Thoracic aorta (tissue), 2 donors: ENCODE measurements around the gene PVALB. TPM values are rescaled to one million over a fixed set of nuclear protein-coding genes. Genes with fewer than 3 reads are reported as not detected.

Experiments used
- ATAC-seq: fragments of 150-250 bp; one replicate; pipeline ENCODE4 v1.8.0; 2017; ENCODE audit warnings: low read depth; ENCODE audit not compliant: insufficient number of reproducible peaks, low FRiP score
- DNase-seq: peaks from one replicate; pipeline ENCODE4 v3.0.0-alpha.2; 2020; ENCODE audit warnings: low spot score
- H3K27ac ChIP-seq, 2 donors: fragments of 200-600 bp; sonication (generic); 1 replicate in 1 of 2; 2 replicates in 1 of 2; pipeline ENCODE4 v1.5.1; 2016; ENCODE audit warnings: mild to moderate bottlenecking in 2 of 2, moderate library complexity in 2 of 2
- H3K27me3 ChIP-seq: fragments of 200-600 bp; sonication (generic); replicated peaks from 2 replicates; pipeline ENCODE4 v1.6.0; 2016; ENCODE audit warnings: mild to moderate bottlenecking; ENCODE audit not compliant: insufficient read depth
- H3K36me3 ChIP-seq: fragments of 200-600 bp; sonication (generic); one replicate; pipeline ENCODE4 v1.5.1; 2016
- H3K4me1 ChIP-seq, 2 donors: fragments of 200-600 bp; sonication (generic); 1 replicate in 1 of 2; 2 replicates in 1 of 2; pipeline versions ENCODE4 v1.5.1 to v1.6.0; 2016; ENCODE audit warnings: low read depth in 2 of 2, mild to moderate bottlenecking in 1 of 2; ENCODE audit not compliant: control insufficient read depth in 1 of 2
- H3K4me3 ChIP-seq: fragments of 200-600 bp; sonication (generic); 2 replicates; pipeline ENCODE4 v1.5.1; 2016; ENCODE audit warnings: mild to moderate bottlenecking
- H3K9me3 ChIP-seq: fragments of 200-600 bp; sonication (generic); 2 replicates; pipeline ENCODE4 v1.5.1; 2016
- total RNA-seq, 2 donors: library from RNA; depleted of rRNA; stranded (reverse); fragments of >200 nt; gene quantifications; one replicate each; pipeline versions ENCODE4 v1.1.0 to v1.2.3, GENCODE V29; 2016
- TF ChIP-seq, protein P1 (sequence below): fragments of 200-600 bp; sonication (generic); IDR thresholded peaks from one replicate; pipeline ENCODE4 v1.5.1; 2019; ENCODE audit warnings: antibody characterized with exemption

The PVALB gene
- total RNA-seq, 2 donors from 2014 or later = not detected

GRCh38 chr22:36831717-36832116 is 14.9 kb upstream of the PVALB start:
- Histone ChIP-seq H3K9me3 (no peaks in the 10 kb centered on the region), H3K27ac (no peak overlapping the region), H3K4me1 (no peaks in the 10 kb centered on the region), H3K36me3 (no peaks in the 10 kb centered on the region), H3K27me3 (no peaks in the 10 kb centered on the region), H3K4me3 (no peak overlapping the region)
- DNase-seq (no peak), ATAC-seq (no peak)
- TF ChIP-seq, protein P1, sequence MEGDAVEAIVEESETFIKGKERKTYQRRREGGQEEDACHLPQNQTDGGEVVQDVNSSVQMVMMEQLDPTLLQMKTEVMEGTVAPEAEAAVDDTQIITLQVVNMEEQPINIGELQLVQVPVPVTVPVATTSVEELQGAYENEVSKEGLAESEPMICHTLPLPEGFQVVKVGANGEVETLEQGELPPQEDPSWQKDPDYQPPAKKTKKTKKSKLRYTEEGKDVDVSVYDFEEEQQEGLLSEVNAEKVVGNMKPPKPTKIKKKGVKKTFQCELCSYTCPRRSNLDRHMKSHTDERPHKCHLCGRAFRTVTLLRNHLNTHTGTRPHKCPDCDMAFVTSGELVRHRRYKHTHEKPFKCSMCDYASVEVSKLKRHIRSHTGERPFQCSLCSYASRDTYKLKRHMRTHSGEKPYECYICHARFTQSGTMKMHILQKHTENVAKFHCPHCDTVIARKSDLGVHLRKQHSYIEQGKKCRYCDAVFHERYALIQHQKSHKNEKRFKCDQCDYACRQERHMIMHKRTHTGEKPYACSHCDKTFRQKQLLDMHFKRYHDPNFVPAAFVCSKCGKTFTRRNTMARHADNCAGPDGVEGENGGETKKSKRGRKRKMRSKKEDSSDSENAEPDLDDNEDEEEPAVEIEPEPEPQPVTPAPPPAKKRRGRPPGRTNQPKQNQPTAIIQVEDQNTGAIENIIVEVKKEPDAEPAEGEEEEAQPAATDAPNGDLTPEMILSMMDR = no peak

DNA sequence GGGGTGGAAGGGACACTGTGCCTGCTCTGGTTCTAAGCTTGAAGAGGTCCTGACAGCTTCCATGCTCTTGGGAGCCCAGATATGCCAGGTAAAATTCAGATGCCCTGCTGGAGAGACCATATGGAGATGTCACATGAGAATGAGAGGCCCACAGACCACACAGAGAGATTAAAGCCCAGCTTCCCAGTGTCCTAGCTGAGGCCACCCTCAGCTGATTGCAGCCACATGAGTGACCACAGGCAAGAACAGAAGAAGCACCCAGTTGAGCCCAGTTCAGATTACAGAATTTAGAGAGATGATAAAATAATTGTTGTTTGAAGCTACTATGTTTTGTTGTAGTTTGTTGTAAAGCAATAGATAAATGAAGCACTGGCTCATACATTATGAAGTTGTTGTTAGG is 14.4 kb upstream of the PVALB start:
- H3K27ac ChIP-seq = no peak overlapping the region
- no peak for ATAC-seq
- no peaks in the 10 kb centered on the region for H3K9me3 ChIP-seq
- no peak overlapping the region for H3K4me3 ChIP-seq
- no peaks in the 10 kb centered on the region for H3K4me1 ChIP-seq
- no peaks in the 10 kb centered on the region for H3K36me3 ChIP-seq
- TF ChIP-seq, protein P1 = no peak
- no peak for DNase-seq
- no peaks in the 10 kb centered on the region for H3K27me3 ChIP-seq

DNA sequence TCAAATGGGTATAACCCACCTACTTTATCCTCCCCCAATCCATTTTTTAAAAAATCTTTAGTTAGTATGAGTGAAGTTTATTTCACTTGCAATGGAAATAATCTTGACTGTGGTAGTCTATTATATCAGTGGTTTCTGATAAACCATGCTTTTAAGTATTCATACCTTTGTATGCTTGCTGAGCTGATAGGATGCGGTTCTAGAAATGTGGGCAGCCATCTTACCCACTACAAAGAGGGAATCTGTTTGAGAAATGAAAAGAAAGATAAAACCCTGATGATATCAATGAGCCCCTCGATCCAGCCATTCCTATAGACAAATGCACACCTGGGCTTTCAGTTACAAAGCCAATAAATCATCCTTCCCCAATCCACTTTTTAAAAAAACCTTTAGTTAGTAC is 13.8 kb upstream of the PVALB start:
- no peaks in the 10 kb centered on the region for H3K4me1 ChIP-seq
- TF ChIP-seq, protein P1 = no peak
- H3K27me3 ChIP-seq = no peaks in the 10 kb centered on the region
- H3K36me3 ChIP-seq = no peaks in the 10 kb centered on the region
- ATAC-seq = no peak
- no peak overlapping the region for H3K4me3 ChIP-seq
- no peak overlapping the region for H3K27ac ChIP-seq
- DNase-seq = no peak
- no peaks in the 10 kb centered on the region for H3K9me3 ChIP-seq

DNA sequence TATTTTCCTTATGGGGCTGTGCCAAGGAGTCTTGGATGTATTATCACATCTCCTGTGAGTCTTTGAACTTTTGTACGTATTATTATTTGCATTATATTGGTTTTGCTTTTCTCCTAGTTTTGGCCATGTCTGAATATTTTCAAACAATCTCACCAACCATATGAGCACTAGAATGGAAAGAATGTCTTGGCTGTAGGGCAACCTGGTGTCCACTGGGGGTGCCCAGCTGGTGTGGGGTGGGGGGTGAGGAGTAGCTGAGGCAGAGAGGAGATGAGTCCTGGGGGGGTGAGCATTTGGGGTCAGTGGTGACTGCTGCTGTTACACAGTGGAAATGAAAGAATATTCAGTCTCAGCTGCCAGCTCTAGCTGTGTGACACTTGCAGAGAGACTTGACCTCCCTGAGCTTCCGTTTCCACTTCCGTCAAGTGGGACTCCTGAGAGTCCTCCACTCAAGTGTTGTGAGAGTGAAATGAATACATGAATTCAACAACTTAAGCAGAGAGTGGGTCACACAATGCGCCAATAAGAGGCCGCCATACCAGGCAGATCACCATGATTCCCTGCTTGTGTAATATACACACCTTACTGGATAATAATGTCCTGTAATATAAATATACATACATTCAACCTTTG is 12.7 kb upstream of the PVALB start:
- TF ChIP-seq, protein P1 = no peak
- ATAC-seq = no peak

GRCh38 chr22:36828815-36829214 is 12.0 kb upstream of the PVALB start:
- Histone ChIP-seq H3K36me3 (no peaks in the 10 kb centered on the region), H3K4me3 (no peak overlapping the region), H3K27me3 (no peaks in the 10 kb centered on the region), H3K27ac (no peak overlapping the region), H3K4me1 (no peaks in the 10 kb centered on the region), H3K9me3 (no peaks in the 10 kb centered on the region)
- DNase-seq (no peak), ATAC-seq (no peak)
- TF ChIP-seq, protein P1 = no peak

More for the DNA sequence above, 12.7 kb upstream of the PVALB start:
- Histone ChIP-seq H3K9me3 (no peaks in the 10 kb centered on the region), H3K27ac (no peak overlapping the region), H3K4me1 (no peaks in the 10 kb centered on the region), H3K27me3 (no peaks in the 10 kb centered on the region), H3K36me3 (no peaks in the 10 kb centered on the region), H3K4me3 (no peak overlapping the region)
- no peak for DNase-seq
